Measurements from ENCODE around the gene TACC3.
A peak's percentile ranks its signal among the peaks of the same experiment; 100 is the strongest.

DNA sequence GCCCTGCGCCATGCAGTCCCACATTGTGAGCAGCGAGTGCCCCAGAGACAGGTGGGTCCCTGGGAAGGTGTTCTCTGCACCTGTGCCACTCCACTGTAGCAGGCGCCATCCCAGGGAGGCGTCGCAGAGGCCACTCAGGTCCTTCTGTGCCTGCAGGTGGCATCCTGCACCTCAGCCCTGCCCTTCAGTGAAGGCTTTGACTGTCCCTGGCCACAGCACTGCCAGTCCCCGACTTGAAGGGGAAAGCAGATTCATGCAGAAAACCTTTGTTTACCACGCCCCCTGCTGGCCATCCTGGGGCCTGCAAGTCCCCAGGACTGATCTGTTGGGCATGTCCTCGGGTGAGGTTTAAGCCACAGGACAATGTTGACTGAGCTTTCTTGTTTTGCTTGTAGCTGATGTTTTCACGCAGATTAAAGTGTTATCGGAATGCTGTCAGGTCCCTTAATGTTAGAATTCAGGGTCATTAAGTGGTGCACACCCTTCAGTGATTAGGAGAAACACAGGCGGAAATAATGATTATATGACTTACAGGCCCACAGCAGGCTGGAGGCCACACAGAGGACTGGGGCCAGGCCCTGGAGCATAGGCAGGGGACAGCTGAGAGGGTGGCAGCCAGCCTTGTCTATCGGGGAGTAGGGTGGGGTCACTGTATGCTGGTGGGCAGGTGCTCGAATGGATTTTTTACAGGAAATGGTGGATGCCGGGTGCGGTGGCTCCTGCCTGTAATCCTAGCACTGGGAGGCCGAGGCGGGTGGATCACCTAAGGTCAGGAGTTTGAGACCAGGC lies 5.0 kb downstream of the TACC3 start:
- TF ChIP-seq, protein P1, sequence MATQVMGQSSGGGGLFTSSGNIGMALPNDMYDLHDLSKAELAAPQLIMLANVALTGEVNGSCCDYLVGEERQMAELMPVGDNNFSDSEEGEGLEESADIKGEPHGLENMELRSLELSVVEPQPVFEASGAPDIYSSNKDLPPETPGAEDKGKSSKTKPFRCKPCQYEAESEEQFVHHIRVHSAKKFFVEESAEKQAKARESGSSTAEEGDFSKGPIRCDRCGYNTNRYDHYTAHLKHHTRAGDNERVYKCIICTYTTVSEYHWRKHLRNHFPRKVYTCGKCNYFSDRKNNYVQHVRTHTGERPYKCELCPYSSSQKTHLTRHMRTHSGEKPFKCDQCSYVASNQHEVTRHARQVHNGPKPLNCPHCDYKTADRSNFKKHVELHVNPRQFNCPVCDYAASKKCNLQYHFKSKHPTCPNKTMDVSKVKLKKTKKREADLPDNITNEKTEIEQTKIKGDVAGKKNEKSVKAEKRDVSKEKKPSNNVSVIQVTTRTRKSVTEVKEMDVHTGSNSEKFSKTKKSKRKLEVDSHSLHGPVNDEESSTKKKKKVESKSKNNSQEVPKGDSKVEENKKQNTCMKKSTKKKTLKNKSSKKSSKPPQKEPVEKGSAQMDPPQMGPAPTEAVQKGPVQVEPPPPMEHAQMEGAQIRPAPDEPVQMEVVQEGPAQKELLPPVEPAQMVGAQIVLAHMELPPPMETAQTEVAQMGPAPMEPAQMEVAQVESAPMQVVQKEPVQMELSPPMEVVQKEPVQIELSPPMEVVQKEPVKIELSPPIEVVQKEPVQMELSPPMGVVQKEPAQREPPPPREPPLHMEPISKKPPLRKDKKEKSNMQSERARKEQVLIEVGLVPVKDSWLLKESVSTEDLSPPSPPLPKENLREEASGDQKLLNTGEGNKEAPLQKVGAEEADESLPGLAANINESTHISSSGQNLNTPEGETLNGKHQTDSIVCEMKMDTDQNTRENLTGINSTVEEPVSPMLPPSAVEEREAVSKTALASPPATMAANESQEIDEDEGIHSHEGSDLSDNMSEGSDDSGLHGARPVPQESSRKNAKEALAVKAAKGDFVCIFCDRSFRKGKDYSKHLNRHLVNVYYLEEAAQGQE (tag by site-specific recombination; IDR thresholded peaks at IDR 0.05), result 0 out of 2 replicates have a peak, but pooled peaks have one; percentile 16
- TF ChIP-seq KLF16 (tag by site-specific recombination; IDR thresholded peaks at IDR 0.05) (no peak), ZNF274 (IDR thresholded peaks at IDR 0.05; ENCODE audit: low read length) (no peak), ZNF274 (tag by site-specific recombination; IDR thresholded peaks at IDR 0.05; ENCODE audit: borderline replicate concordance) (no peak)
- TF ChIP-seq, protein P2, sequence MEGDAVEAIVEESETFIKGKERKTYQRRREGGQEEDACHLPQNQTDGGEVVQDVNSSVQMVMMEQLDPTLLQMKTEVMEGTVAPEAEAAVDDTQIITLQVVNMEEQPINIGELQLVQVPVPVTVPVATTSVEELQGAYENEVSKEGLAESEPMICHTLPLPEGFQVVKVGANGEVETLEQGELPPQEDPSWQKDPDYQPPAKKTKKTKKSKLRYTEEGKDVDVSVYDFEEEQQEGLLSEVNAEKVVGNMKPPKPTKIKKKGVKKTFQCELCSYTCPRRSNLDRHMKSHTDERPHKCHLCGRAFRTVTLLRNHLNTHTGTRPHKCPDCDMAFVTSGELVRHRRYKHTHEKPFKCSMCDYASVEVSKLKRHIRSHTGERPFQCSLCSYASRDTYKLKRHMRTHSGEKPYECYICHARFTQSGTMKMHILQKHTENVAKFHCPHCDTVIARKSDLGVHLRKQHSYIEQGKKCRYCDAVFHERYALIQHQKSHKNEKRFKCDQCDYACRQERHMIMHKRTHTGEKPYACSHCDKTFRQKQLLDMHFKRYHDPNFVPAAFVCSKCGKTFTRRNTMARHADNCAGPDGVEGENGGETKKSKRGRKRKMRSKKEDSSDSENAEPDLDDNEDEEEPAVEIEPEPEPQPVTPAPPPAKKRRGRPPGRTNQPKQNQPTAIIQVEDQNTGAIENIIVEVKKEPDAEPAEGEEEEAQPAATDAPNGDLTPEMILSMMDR (tag by site-specific recombination; IDR thresholded peaks at IDR 0.05), result peak; percentile 79

Measured in HEK293 (cell line).